Mesothelial cell of epicardium (in vitro differentiated cells): ENCODE measurements around the gene PLPPR3. TPM values are rescaled to one million over a fixed set of nuclear protein-coding genes. Genes with fewer than 3 reads are reported as not detected.

Source experiments
- DNase-seq, 2 experiments: peaks; one replicate each; pipeline ENCODE4 v3.0.0; 2021; ENCODE audit warnings: low spot score in 2 of 2; ENCODE audit not compliant: unreplicated experiment in 2 of 2
- H3K27ac Mint-ChIP-seq: 2 replicates; pipeline ENCODE4 v1.8.0; 2021; ENCODE audit warnings: mixed read lengths
- H3K27me3 Mint-ChIP-seq: 2 replicates; pipeline ENCODE4 v1.8.0; 2021; ENCODE audit warnings: low read depth, mixed read lengths
- H3K36me3 Mint-ChIP-seq: 2 replicates; pipeline ENCODE4 v1.8.0; 2021; ENCODE audit warnings: mixed read lengths
- H3K4me1 Mint-ChIP-seq: 2 replicates; pipeline ENCODE4 v1.8.0; 2021; ENCODE audit warnings: mixed read lengths
- H3K4me3 Mint-ChIP-seq: 2 replicates; pipeline ENCODE4 v1.8.0; 2021; ENCODE audit warnings: mild to moderate bottlenecking, moderate library complexity, mixed read lengths
- H3K9me3 Mint-ChIP-seq: 2 replicates; pipeline ENCODE4 v1.8.0; 2021; ENCODE audit warnings: mixed read lengths
- total RNA-seq: library from RNA; stranded (reverse); gene quantifications from 3 replicates; pipeline ENCODE4 v1.2.1, GENCODE V29; 2021
- TF ChIP-seq, protein P1 (sequence below): fragments of 200-600 bp; sonication (generic); IDR thresholded peaks from one replicate; pipeline ENCODE4 v1.5.0; 2021; ENCODE audit warnings: antibody characterized with exemption; ENCODE audit not compliant: unreplicated experiment

The PLPPR3 gene
- total RNA-seq, 1 donor from 2014 or later: 152 TPM

DNA sequence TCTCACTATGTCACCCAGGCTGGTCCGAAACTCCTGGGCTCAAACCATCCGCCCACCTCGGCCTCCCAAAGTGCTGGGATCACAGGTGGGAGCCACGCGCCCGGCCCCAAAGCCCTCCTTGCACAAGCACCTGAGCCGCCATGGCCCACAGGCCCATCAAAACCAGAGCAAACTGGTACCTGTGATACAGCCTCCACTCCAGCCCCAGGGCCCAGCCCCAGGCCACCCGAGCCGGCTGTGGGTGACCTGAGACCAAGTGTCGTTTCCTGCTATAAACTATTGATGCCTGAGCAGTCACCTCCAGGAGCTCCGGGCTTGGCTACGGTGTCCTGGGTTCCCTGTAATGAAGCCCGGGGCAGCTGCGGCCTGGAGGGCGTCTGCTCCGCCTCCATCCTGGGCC lies 34.2 kb downstream of the PLPPR3 start:
- H3K36me3 Mint-ChIP-seq: no peaks in the 10 kb centered on the region
- H3K9me3 Mint-ChIP-seq: no peaks in the 10 kb centered on the region
- DNase-seq: no peak
- H3K4me1 Mint-ChIP-seq: peaks cover 35% of the 10 kb centered on the region
- TF ChIP-seq, protein P1, sequence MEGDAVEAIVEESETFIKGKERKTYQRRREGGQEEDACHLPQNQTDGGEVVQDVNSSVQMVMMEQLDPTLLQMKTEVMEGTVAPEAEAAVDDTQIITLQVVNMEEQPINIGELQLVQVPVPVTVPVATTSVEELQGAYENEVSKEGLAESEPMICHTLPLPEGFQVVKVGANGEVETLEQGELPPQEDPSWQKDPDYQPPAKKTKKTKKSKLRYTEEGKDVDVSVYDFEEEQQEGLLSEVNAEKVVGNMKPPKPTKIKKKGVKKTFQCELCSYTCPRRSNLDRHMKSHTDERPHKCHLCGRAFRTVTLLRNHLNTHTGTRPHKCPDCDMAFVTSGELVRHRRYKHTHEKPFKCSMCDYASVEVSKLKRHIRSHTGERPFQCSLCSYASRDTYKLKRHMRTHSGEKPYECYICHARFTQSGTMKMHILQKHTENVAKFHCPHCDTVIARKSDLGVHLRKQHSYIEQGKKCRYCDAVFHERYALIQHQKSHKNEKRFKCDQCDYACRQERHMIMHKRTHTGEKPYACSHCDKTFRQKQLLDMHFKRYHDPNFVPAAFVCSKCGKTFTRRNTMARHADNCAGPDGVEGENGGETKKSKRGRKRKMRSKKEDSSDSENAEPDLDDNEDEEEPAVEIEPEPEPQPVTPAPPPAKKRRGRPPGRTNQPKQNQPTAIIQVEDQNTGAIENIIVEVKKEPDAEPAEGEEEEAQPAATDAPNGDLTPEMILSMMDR: no peak
- H3K4me3 Mint-ChIP-seq: no peak overlapping the region
- H3K27ac Mint-ChIP-seq: no peak overlapping the region
- H3K27me3 Mint-ChIP-seq: no peaks in the 10 kb centered on the region

- DNase-seq: no peak
- Mint-ChIP-seq H3K27me3 (no peaks in the 10 kb centered on the region), H3K4me3 (peak overlapping the region; percentile 15), H3K27ac (peak overlapping the region; percentile 85), H3K36me3 (no peaks in the 10 kb centered on the region), H3K4me1 (peaks cover 26% of the 10 kb centered on the region), H3K9me3 (no peaks in the 10 kb centered on the region)
- TF ChIP-seq, protein P1: no peak
These were observed 37.2 kb downstream of the PLPPR3 start for GRCh38 chr19:784541-784940.

- no peak for DNase-seq
- Mint-ChIP-seq H3K4me3 (peak overlapping the region; percentile 64), H3K27ac (peak overlapping the region; percentile 97), H3K9me3 (no peaks in the 10 kb centered on the region), H3K36me3 (no peaks in the 10 kb centered on the region), H3K4me1 (peaks cover 22% of the 10 kb centered on the region), H3K27me3 (no peaks in the 10 kb centered on the region)
- TF ChIP-seq, protein P1: no peak
These were observed 38.7 kb downstream of the PLPPR3 start for GRCh38 chr19:782878-783668.

- H3K4me3 Mint-ChIP-seq: peak overlapping the region; percentile 64
- peaks cover 22% of the 10 kb centered on the region for H3K4me1 Mint-ChIP-seq
- no peaks in the 10 kb centered on the region for H3K9me3 Mint-ChIP-seq
- TF ChIP-seq, protein P1: no peak
- no peaks in the 10 kb centered on the region for H3K36me3 Mint-ChIP-seq
- H3K27me3 Mint-ChIP-seq: no peaks in the 10 kb centered on the region
- H3K27ac Mint-ChIP-seq: peak overlapping the region; percentile 97
- no peak for DNase-seq
These were observed 39.4 kb downstream of the PLPPR3 start for GRCh38 chr19:782185-782877.

GRCh38 chr19:781800-782184 lies 40.0 kb downstream of the PLPPR3 start:
- Mint-ChIP-seq H3K27me3 (no peaks in the 10 kb centered on the region), H3K4me3 (no peak overlapping the region), H3K36me3 (no peaks in the 10 kb centered on the region), H3K4me1 (peaks cover 22% of the 10 kb centered on the region), H3K9me3 (no peaks in the 10 kb centered on the region), H3K27ac (peak overlapping the region; percentile 97)
- TF ChIP-seq, protein P1: no peak
- DNase-seq: no peak
